Measurements from ENCODE around the gene SNAP29.
"Not testable (repeated sequence)": the region's sequence is repeated elsewhere in the genome, so short reads cannot be mapped to it uniquely, and the experiment has no call there.

Gene SNAP29

GRCh38 chr22:20887375-20887774 lies 28.6 kb downstream of the SNAP29 start:
- no peak overlapping the region for H3K4me3 ChIP-seq (ENCODE audit: low read depth, low read length)
- TF ChIP-seq CTCF (IDR thresholded peaks at IDR 0.05; ENCODE audit: insufficient read depth, low read depth, low read length, missing control alignments): no peak
- no peak for DNase-seq (ENCODE audit: low read depth)

- no peak for TF ChIP-seq CTCF (IDR thresholded peaks at IDR 0.05; ENCODE audit: insufficient read depth, low read depth, low read length, missing control alignments)
- H3K4me3 ChIP-seq (ENCODE audit: low read depth, low read length): no peak overlapping the region
- no peak for DNase-seq (ENCODE audit: low read depth)
Measured at GRCh38 chr22:20889025-20889704, 30.4 kb downstream of the SNAP29 start.

- TF ChIP-seq CTCF (IDR thresholded peaks at IDR 0.05; ENCODE audit: insufficient read depth, low read depth, low read length, missing control alignments): no peak
- DNase-seq (ENCODE audit: low read depth): no peak
- H3K4me3 ChIP-seq (ENCODE audit: low read depth, low read length): no peak overlapping the region
Measured at GRCh38 chr22:20889904-20890540, 31.2 kb downstream of the SNAP29 start.

- no peak for DNase-seq (ENCODE audit: low read depth)
- no peak for TF ChIP-seq CTCF (IDR thresholded peaks at IDR 0.05; ENCODE audit: insufficient read depth, low read depth, low read length, missing control alignments)
- H3K4me3 ChIP-seq (ENCODE audit: low read depth, low read length): no peak overlapping the region
Measured at GRCh38 chr22:20890975-20891374, 32.2 kb downstream of the SNAP29 start.

- not testable (repeated sequence) for DNase-seq (ENCODE audit: low read depth); H3K4me3 ChIP-seq (ENCODE audit: low read depth, low read length)
Measured at GRCh38 chr22:20897737-20898136, 38.9 kb downstream of the SNAP29 start.

GRCh38 chr22:20899827-20900423 lies 41.1 kb downstream of the SNAP29 start:
- TF ChIP-seq CTCF (IDR thresholded peaks at IDR 0.05; ENCODE audit: insufficient read depth, low read depth, low read length, missing control alignments): no peak
- H3K4me3 ChIP-seq (ENCODE audit: low read depth, low read length): no peak overlapping the region
- DNase-seq (ENCODE audit: low read depth): no peak

- H3K4me3 ChIP-seq (ENCODE audit: low read depth, low read length); DNase-seq (ENCODE audit: low read depth): not testable (repeated sequence)
Measured at GRCh38 chr22:20901093-20902033, 42.6 kb downstream of the SNAP29 start.
